Ramos (cell line): ENCODE data around the gene INPP1.
"Not testable (repeated sequence)": the region's sequence is repeated elsewhere in the genome, so short reads cannot be mapped to it uniquely, and the experiment has no call there.

ENCODE experiments used
- in situ Hi-C: fragments of 300-500 bp; cut with MboI; formaldehyde crosslinking; loops from one replicate; pipeline ENCODE4 v1.14.3; 2022; ENCODE audit warnings: low sequenced_read_pairs; ENCODE audit not compliant: unreplicated experiment

INPP1 gene

DNA sequence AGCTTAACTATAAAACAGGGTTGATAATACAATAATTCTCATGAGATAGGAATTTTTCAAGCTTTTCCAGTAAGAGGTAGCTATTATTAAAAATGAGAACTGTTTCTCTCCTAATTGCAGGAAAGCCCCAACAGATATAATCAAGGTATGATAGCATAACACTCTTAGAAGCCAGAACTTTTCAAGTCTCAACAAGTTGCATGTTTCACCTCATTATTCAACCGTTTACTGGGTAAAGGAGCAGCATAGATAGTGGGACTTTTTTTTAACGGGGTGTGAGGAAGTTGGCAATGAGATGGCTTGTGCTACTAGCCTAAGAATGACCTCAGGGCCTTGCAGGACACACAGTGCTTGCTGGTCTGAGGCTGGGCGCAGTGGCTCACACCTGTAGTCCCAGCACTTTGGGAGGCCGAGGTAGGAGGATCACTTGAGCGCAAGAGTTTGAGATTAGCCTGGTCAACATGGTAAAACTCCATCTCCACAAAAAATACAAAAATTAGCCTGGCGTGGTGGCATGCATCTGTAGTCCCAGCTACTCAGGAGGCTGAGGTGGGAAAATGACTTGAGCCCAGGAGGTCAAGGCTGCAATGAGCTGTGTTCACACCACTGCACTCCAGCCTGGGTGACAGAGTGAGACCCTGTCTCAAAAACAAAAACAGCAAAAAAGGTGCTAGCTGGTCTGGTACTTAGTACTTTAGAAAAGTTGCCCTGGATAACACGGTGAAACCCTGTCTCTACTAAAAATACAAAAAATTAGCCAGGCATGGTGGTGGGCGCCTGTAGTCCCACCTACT lies 15.5 kb downstream of the INPP1 start:
- in situ Hi-C loops = not testable (repeated sequence)

DNA sequence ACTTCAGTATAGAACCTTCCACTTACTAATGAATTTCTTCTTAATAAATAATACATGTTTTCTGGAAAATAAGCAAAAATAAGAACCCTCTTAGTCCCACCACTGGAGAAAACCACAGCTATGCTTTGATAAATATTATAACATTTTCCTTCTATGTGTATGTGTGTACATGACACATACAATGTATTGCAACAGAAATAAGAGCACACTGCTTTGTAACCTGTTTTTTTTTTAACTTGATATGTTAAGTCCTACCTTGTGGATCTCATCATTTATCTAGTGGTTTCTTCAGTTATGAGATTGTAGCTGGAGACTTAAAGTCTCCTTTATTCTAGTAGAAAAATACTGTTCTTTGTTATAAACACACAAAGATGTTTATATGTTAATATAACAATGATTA lies 17.2 kb downstream of the INPP1 start:
- in situ Hi-C loops = no loop called here

DNA sequence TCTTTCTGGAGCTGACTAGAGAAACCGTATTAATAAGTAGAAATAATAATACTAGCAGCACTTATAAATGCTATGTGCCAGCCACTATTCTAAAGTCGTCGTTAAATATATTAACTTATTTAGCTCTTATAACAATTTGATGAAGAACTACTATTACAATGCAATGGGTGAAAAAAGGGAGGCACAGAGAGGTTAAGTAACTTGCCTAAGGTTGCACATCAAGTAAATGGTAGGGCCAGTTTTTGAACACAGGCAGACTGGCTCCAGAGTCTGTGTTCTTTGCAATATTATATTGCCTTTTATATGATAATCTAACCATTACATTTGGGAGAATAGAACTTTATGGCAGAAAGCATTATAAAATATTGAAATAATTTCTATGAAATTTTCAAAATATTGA lies 17.6 kb downstream of the INPP1 start:
- in situ Hi-C loops = no loop called here

GRCh38 chr2:190361572-190361971 lies 18.2 kb downstream of the INPP1 start:
- in situ Hi-C loops = no loop called here

- in situ Hi-C loops = no loop called here
Measured at GRCh38 chr2:190362894-190363293, 19.5 kb downstream of the INPP1 start.

GRCh38 chr2:190365499-190366204 lies 22.3 kb downstream of the INPP1 start:
- in situ Hi-C loops = no loop called here

GRCh38 chr2:190366248-190366753 lies 22.9 kb downstream of the INPP1 start:
- in situ Hi-C loops = no loop called here

GRCh38 chr2:190367091-190367490 lies 23.7 kb downstream of the INPP1 start:
- in situ Hi-C loops = no loop called here

DNA sequence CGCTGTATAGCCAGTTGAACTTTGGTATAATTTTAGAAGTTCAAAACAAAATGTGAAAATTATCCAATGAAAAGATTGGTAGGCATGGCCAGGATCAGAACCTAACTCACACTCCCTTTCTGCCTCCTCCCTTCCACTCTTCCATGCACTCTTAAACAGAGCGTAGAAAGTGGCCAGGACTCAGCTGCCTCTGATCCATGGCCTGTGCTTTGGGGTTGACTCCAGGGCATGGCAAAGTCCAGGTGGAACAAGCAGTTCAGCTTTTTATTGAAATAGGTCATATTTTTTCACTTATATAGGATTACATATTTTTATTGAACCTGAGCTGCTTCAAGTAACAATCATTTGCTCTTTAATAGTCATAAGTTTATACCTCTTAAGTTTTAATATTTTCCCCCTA lies 26.2 kb downstream of the INPP1 start:
- in situ Hi-C loops = loop anchor here (10.0 kb wide), 1 partner anchor 285 kb away; no protein-coding TSS in a partner anchor

- in situ Hi-C loops = loop anchor here (10.0 to 25.0 kb wide), 2 partner anchors 286 to 291 kb away; no protein-coding TSS in a partner anchor
Measured at GRCh38 chr2:190376083-190376482, 32.7 kb downstream of the INPP1 start.

DNA sequence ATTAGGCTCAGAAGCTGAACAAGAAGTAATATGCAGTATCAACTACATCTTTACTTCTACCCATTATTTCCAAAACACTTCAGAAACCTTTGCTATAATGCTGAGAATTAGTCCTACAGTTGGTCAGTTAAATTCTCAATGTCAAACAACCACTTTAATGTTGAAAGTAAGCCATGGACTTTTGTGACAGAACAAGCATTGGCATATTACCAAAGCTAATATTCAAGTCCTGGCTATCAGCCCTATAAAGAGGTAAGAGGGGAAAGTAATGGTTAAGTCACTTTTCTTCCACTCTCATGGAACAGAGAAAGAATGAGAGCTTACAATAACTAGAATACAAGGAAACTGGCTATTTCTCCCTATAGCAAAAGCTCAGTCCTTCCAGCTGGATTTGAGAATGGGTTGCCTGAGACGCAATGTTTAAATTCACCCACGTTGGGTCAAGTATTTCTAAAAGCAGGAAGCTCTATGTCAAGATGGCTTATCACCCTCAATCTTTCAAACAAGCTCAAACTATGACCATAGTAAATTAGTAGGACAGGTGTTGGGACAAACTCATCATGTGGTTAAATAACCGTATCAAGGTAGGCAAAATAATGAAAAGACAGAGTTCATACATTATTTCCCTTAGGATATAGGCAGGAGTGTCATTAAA lies 33.3 kb downstream of the INPP1 start:
- in situ Hi-C loops = loop anchor here (10.0 to 25.0 kb wide), 2 partner anchors 286 to 292 kb away; no protein-coding TSS in a partner anchor

- in situ Hi-C loops = loop anchor here (10.0 to 25.0 kb wide), 2 partner anchors 283 to 294 kb away; no protein-coding TSS in a partner anchor
Measured at GRCh38 chr2:190378880-190379237, 35.5 kb downstream of the INPP1 start.

DNA sequence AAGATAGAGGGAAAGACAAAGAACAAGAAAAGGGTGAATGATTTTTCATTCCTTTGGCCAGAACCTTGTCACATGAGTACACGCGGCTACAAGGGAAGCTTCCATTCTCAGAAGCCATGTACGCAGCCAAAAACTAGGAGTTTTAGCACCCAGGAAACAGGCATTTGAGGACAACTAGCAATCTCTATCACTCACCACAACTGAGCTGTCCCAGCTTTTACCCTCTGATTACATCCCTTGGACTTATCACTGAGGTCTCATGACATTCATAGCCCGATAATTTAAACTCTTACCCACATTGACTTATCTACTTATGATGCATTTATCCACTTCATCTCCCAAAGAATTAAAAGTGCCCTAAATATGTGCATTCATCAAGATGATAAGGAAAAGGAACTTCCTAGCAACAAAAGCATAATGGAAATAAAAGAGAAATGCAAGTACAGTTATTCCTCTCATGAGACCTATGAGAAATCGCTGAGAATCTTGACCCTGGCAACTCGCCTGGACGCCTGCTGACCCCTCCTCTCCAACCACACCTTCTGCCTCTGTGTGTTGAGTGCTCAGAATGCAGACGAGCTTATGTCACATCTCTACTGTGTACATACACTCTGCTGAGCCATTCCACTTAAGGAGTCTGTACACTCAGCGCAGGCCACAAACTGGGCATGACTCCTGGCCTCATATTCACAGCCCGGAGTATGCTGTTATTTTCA lies 36.0 kb downstream of the INPP1 start:
- in situ Hi-C loops = loop anchor here (10.0 to 25.0 kb wide), 2 partner anchors 283 to 295 kb away; no protein-coding TSS in a partner anchor

GRCh38 chr2:190380962-190381412 lies 37.6 kb downstream of the INPP1 start:
- in situ Hi-C loops = loop anchor here (25.0 kb wide), 1 partner anchor 281 kb away; no protein-coding TSS in a partner anchor

DNA sequence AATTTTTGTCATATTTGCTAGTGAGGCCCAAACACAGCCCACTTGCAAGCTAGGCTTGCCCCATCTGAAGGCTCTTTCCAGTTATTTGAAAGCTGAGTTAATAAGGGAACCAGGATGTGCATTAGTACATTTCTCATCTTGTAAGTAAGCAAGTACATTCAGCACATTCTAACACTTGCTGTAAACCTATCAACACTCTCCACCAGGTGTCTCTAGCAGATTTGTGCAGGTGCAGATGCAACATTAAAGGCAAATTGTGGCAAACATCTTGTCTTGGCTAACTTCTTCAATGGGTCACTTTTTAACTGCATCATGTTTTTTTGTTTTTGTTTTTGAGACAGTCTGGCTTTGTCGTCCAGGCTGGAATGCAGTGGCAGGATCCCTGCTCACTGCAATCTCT lies 39.5 kb downstream of the INPP1 start:
- in situ Hi-C loops = loop anchor here (25.0 kb wide), 1 partner anchor 279 kb away; no protein-coding TSS in a partner anchor

- in situ Hi-C loops = loop anchor here (25.0 kb wide), 1 partner anchor 275 kb away; no protein-coding TSS in a partner anchor
Measured at GRCh38 chr2:190387422-190387821, 44.0 kb downstream of the INPP1 start.

- in situ Hi-C loops = loop anchor here (25.0 kb wide), 1 partner anchor 266 kb away; no protein-coding TSS in a partner anchor
Measured at GRCh38 chr2:190396271-190396670, 52.9 kb downstream of the INPP1 start.

DNA sequence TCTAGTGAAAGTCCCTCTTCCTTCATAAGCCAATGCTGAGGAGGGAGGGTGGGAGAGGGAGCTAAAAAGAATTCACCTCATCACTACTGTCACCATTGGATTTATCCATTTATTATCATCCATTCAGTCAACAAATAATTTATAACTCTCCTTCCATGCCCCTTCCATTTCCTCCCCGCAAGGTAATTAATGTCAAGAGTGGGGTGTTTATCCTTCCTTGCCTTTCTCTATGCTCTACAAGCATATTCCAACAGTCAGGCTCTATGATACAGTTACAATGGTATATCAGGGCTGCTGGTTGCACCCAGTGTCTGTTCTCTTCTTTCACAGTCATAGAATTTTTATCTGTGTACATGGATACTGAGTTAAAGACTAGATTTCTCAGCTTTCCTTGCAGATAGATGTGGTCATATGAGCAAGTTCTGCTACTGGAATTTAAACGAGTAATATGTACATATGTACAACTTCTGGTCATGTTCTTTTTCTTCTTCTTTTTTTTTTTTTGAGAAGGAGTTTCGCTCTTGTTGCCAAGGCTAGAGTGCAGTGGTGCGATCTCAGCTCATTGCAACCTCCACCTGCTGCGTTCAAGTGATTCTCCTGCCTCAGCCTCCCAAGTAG lies 59.7 kb downstream of the INPP1 start:
- in situ Hi-C loops = no loop called here

DNA sequence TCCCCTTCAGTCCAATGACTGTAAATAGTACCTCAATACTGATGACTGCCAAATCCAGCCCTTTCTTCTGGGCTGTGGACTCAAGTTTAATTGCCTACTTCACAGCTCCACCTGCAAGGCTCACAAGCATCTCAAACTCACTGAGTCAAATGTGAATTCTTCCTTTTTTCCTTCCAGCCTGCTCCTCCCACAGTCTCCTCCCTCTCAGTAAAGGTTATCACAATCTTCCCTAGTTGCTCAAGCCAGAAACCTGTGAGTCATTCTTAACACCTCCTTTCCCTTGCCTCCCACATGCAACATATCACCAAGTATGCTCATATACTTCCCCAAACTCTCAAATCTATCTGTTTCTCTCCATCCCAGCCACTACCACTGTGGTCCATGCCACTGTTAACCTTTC lies 61.1 kb downstream of the INPP1 start:
- in situ Hi-C loops = no loop called here
